ENCODE data around the gene CTNNA2.

CTNNA2 gene

DNA sequence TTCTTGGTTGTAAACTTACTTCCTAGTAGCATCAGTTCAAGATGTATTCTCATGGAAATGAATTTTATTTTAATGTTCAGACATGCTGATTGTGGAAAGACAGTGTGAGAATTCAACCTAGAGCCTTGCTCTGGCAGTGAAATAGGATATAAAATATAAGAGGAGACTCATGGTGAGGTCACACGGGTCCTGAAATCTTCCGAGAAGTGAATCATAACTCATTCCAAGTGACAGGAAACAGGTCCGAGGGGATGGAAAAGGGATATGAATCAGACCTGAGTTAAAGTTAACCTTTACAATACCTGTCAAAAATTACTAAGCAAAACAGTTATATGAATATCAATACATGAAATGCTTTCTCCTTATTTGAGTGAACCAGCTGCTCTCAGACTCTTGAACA, 976.9 kb downstream of the CTNNA2 start:
- Histone ChIP-seq H3K36me3 (ENCODE audit: control insufficient read depth in 2 of 2, insufficient read depth in 2 of 2, low read length in 2 of 2) (no peaks in the 10 kb centered on the region), H3K9me3 (ENCODE audit: control insufficient read depth in 2 of 2, low read length in 2 of 2) (no peaks in the 10 kb centered on the region), H3K9ac (ENCODE audit: low read depth in 1 of 2, low read length in 2 of 2) (no peak overlapping the region), H3K27me3 (ENCODE audit: control insufficient read depth in 2 of 2, insufficient read depth in 2 of 2, low read length in 2 of 2) (no peaks in the 10 kb centered on the region), H3K4me3 (ENCODE audit: low read length in 2 of 2) (no peak overlapping the region), H3K4me1 (ENCODE audit: control insufficient read depth in 2 of 2, insufficient read depth in 2 of 2, low read length in 2 of 2) (no peaks in the 10 kb centered on the region), H3K27ac (ENCODE audit: low read depth in 2 of 2, low read length in 2 of 2) (no peak overlapping the region)

DNA sequence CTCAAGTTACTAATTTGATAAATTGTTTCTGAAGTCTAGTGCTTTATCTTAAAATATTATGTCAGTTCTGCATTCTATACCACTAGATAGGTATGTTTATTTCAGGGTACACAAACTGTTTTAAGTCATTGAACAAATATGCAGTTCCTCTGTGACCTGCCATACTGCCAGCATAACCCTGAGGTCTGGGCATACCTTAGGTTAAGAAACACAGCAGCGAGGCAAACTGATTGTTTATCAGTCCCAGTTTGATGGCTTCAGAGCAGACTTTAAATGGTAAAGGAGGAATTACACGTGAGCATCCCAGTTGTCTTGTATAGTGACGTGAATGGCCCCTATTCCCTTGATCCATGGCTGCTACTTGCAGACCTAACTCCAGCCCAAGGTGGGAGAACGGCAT, 978.1 kb downstream of the CTNNA2 start:
- Histone ChIP-seq H3K27ac (ENCODE audit: low read depth in 2 of 2, low read length in 2 of 2) (no peak overlapping the region), H3K4me1 (ENCODE audit: control insufficient read depth in 2 of 2, insufficient read depth in 2 of 2, low read length in 2 of 2) (no peaks in the 10 kb centered on the region)

DNA sequence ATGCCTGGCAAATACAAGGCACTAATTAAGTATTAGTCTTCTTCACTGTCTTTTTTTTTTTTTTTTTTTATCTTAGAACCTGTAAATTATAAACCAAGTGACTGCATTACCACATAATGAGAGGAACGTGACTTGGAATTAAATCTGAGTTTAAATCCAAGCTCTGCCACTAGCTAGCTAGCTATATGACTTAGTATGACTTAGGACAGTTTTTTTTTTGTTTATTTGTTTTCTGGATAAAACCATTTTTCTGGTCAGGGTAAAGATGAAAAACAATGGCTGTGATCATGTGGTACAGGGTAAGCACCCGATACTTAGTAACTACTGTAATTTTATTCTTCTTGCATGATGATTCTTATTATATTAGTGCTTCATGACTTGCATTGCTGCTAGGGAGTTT, 983.5 kb downstream of the CTNNA2 start:
- Histone ChIP-seq H3K4me3 (ENCODE audit: low read length in 2 of 2) (no peak overlapping the region), H3K27me3 (ENCODE audit: control insufficient read depth in 2 of 2, insufficient read depth in 2 of 2, low read length in 2 of 2) (no peaks in the 10 kb centered on the region), H3K9ac (ENCODE audit: low read depth in 1 of 2, low read length in 2 of 2) (no peak overlapping the region), H3K27ac (ENCODE audit: low read depth in 2 of 2, low read length in 2 of 2) (no peak overlapping the region), H3K36me3 (ENCODE audit: control insufficient read depth in 2 of 2, insufficient read depth in 2 of 2, low read length in 2 of 2) (no peaks in the 10 kb centered on the region), H3K4me1 (ENCODE audit: control insufficient read depth in 2 of 2, insufficient read depth in 2 of 2, low read length in 2 of 2) (no peaks in the 10 kb centered on the region), H3K9me3 (ENCODE audit: control insufficient read depth in 2 of 2, low read length in 2 of 2) (no peaks in the 10 kb centered on the region)

More for the DNA sequence above, 978.1 kb downstream of the CTNNA2 start:
- Histone ChIP-seq H3K9me3 (ENCODE audit: control insufficient read depth in 2 of 2, low read length in 2 of 2) (no peaks in the 10 kb centered on the region), H3K36me3 (ENCODE audit: control insufficient read depth in 2 of 2, insufficient read depth in 2 of 2, low read length in 2 of 2) (no peaks in the 10 kb centered on the region), H3K9ac (ENCODE audit: low read depth in 1 of 2, low read length in 2 of 2) (no peak overlapping the region), H3K4me3 (ENCODE audit: low read length in 2 of 2) (no peak overlapping the region), H3K27me3 (ENCODE audit: control insufficient read depth in 2 of 2, insufficient read depth in 2 of 2, low read length in 2 of 2) (no peaks in the 10 kb centered on the region)

DNA sequence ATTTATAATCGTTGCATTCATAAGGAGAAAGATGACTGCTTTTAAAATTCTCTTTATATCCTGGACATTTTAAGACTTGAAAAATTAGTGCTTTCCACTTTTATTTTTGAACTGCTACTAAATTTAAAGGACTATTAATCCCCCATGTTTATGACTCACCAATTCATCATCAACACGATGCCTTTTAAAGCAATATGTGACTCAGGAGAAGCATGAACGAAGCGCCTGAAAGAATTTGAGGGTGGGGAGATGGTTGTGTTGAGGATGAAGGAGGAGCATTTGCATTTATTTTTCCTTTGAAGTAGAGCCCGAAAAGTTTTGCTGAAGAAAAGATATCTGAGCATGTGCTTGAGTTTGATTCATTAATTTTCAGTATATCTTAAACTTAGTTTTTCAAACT, 983.9 kb downstream of the CTNNA2 start:
- no peaks in the 10 kb centered on the region for H3K9me3 ChIP-seq (ENCODE audit: control insufficient read depth in 2 of 2, low read length in 2 of 2)
- no peaks in the 10 kb centered on the region for H3K27me3 ChIP-seq (ENCODE audit: control insufficient read depth in 2 of 2, insufficient read depth in 2 of 2, low read length in 2 of 2)
- H3K4me3 ChIP-seq (ENCODE audit: low read length in 2 of 2), result no peak overlapping the region
- H3K9ac ChIP-seq (ENCODE audit: low read depth in 1 of 2, low read length in 2 of 2), result no peak overlapping the region
- H3K4me1 ChIP-seq (ENCODE audit: control insufficient read depth in 2 of 2, insufficient read depth in 2 of 2, low read length in 2 of 2), result no peaks in the 10 kb centered on the region
- H3K36me3 ChIP-seq (ENCODE audit: control insufficient read depth in 2 of 2, insufficient read depth in 2 of 2, low read length in 2 of 2), result no peaks in the 10 kb centered on the region
- H3K27ac ChIP-seq (ENCODE audit: low read depth in 2 of 2, low read length in 2 of 2), result no peak overlapping the region

GRCh38 chr2:80499095-80499494, 986.2 kb downstream of the CTNNA2 start:
- Histone ChIP-seq H3K9me3 (ENCODE audit: control insufficient read depth in 2 of 2, low read length in 2 of 2) (no peaks in the 10 kb centered on the region), H3K4me3 (ENCODE audit: low read length in 2 of 2) (no peak overlapping the region), H3K27ac (ENCODE audit: low read depth in 2 of 2, low read length in 2 of 2) (no peak overlapping the region), H3K36me3 (ENCODE audit: control insufficient read depth in 2 of 2, insufficient read depth in 2 of 2, low read length in 2 of 2) (no peaks in the 10 kb centered on the region), H3K9ac (ENCODE audit: low read depth in 1 of 2, low read length in 2 of 2) (no peak overlapping the region), H3K27me3 (ENCODE audit: control insufficient read depth in 2 of 2, insufficient read depth in 2 of 2, low read length in 2 of 2) (no peaks in the 10 kb centered on the region), H3K4me1 (ENCODE audit: control insufficient read depth in 2 of 2, insufficient read depth in 2 of 2, low read length in 2 of 2) (no peaks in the 10 kb centered on the region)

DNA sequence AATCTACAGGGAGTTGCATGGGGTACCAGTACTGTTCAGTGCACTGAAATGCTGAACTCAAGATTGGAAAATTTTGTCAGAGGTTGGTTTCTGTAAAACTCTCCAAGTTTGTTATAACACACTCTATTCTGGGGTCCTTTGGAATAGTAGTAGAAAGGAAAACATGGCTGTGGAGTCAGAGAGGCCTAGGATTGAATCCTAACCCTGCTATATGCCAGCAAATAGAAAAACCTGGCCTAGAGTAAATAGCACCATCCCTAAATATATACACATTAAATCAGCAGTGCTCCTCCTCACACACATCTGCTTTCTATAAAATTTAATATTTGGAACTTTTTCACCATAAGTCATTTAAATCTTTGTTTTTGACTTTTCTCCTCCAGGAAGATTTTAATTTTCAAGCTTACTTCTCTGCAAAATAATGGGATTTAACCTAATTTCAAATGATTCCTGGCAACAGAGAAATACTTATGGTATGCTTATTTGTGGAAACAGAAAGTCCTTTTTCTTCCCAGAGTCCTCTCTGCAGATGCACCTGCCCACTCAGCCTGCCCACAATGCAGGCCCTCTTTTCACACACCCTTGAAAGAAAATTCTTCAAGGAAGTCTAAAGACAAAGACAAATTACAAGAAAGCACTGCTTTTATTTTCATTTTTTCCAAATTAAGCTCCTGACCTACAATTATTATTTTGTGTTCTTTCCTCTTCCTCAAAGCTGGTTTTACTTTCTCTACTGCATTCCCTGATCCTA, 989.2 kb downstream of the CTNNA2 start:
- Histone ChIP-seq H3K27me3 (ENCODE audit: control insufficient read depth in 2 of 2, insufficient read depth in 2 of 2, low read length in 2 of 2) (no peaks in the 10 kb centered on the region), H3K4me3 (ENCODE audit: low read length in 2 of 2) (no peak overlapping the region), H3K36me3 (ENCODE audit: control insufficient read depth in 2 of 2, insufficient read depth in 2 of 2, low read length in 2 of 2) (no peaks in the 10 kb centered on the region), H3K9me3 (ENCODE audit: control insufficient read depth in 2 of 2, low read length in 2 of 2) (no peaks in the 10 kb centered on the region), H3K9ac (ENCODE audit: low read depth in 1 of 2, low read length in 2 of 2) (no peak overlapping the region), H3K4me1 (ENCODE audit: control insufficient read depth in 2 of 2, insufficient read depth in 2 of 2, low read length in 2 of 2) (no peaks in the 10 kb centered on the region), H3K27ac (ENCODE audit: low read depth in 2 of 2, low read length in 2 of 2) (no peak overlapping the region)

DNA sequence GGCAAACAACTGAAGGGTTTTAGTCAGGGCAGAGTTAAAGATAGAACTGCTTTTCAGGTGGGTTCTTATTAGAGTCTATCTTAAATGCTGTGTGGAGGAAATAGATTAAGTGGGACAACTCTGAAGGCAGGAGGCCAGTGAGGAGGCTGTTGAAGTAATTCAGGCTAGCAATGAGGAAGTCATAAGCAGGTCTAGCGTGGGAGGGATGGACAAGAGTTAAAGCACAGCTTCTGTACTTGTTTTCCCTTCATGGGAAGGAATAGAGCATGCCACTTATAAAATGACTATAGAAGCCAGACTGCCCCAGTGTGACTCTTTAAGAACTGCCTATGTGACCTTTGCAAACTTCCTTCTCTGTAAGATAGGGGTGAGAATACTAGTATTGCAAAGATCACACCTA, 993.7 kb downstream of the CTNNA2 start:
- Histone ChIP-seq H3K27me3 (ENCODE audit: control insufficient read depth in 2 of 2, insufficient read depth in 2 of 2, low read length in 2 of 2) (no peaks in the 10 kb centered on the region), H3K4me3 (ENCODE audit: low read length in 2 of 2) (no peak overlapping the region), H3K9ac (ENCODE audit: low read depth in 1 of 2, low read length in 2 of 2) (no peak overlapping the region), H3K9me3 (ENCODE audit: control insufficient read depth in 2 of 2, low read length in 2 of 2) (no peaks in the 10 kb centered on the region), H3K27ac (ENCODE audit: low read depth in 2 of 2, low read length in 2 of 2) (no peak overlapping the region), H3K4me1 (ENCODE audit: control insufficient read depth in 2 of 2, insufficient read depth in 2 of 2, low read length in 2 of 2) (no peaks in the 10 kb centered on the region), H3K36me3 (ENCODE audit: control insufficient read depth in 2 of 2, insufficient read depth in 2 of 2, low read length in 2 of 2) (no peaks in the 10 kb centered on the region)

DNA sequence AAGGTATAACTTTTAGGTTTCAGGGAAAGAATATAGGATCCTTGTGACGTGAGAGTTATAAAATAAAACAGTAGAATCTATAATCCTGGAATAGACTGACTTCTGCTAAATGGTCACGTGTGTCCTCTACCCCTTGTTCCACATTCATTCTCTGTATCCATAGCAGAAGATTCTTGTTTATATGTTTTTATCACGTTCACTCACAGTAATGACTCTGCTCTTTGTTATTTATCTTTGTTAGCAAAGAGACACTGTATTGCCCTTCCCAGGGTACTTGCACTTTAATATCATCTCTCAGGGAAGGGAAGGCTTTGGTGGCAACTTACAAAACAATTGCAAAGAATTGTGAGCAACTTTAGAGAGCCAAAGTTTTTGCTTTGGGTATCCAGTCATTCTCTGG, 997.9 kb downstream of the CTNNA2 start:
- Histone ChIP-seq H3K9ac (ENCODE audit: low read depth in 1 of 2, low read length in 2 of 2) (no peak overlapping the region), H3K9me3 (ENCODE audit: control insufficient read depth in 2 of 2, low read length in 2 of 2) (no peaks in the 10 kb centered on the region), H3K27ac (ENCODE audit: low read depth in 2 of 2, low read length in 2 of 2) (no peak overlapping the region), H3K27me3 (ENCODE audit: control insufficient read depth in 2 of 2, insufficient read depth in 2 of 2, low read length in 2 of 2) (no peaks in the 10 kb centered on the region), H3K4me1 (ENCODE audit: control insufficient read depth in 2 of 2, insufficient read depth in 2 of 2, low read length in 2 of 2) (no peaks in the 10 kb centered on the region), H3K4me3 (ENCODE audit: low read length in 2 of 2) (no peak overlapping the region), H3K36me3 (ENCODE audit: control insufficient read depth in 2 of 2, insufficient read depth in 2 of 2, low read length in 2 of 2) (no peaks in the 10 kb centered on the region)

DNA sequence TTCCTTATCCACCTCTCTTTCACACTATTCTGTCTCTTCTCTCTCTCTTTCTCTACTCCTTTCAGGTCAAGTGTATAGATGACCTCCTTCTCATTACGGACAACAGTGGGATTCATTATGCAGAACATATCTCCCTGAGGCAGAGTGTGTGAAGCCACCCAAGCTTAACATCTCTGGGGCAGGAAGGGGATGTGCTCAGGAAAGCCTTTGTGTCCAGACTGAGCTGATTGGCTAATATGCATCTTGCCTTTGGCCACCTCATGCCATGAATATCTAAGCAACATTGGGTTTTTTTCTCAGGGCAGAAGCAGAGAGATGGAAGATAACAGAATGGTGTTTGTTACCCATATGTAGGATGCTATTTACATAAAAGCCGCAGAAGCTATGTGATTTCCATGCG, 1003.1 kb downstream of the CTNNA2 start:
- Histone ChIP-seq H3K36me3 (ENCODE audit: control insufficient read depth in 2 of 2, insufficient read depth in 2 of 2, low read length in 2 of 2) (no peaks in the 10 kb centered on the region), H3K9me3 (ENCODE audit: control insufficient read depth in 2 of 2, low read length in 2 of 2) (no peaks in the 10 kb centered on the region), H3K27me3 (ENCODE audit: control insufficient read depth in 2 of 2, insufficient read depth in 2 of 2, low read length in 2 of 2) (no peaks in the 10 kb centered on the region), H3K4me3 (ENCODE audit: low read length in 2 of 2) (no peak overlapping the region), H3K4me1 (ENCODE audit: control insufficient read depth in 2 of 2, insufficient read depth in 2 of 2, low read length in 2 of 2) (no peaks in the 10 kb centered on the region), H3K9ac (ENCODE audit: low read depth in 1 of 2, low read length in 2 of 2) (no peak overlapping the region), H3K27ac (ENCODE audit: low read depth in 2 of 2, low read length in 2 of 2) (no peak overlapping the region)

- no peaks in the 10 kb centered on the region for H3K27me3 ChIP-seq (ENCODE audit: control insufficient read depth in 2 of 2, insufficient read depth in 2 of 2, low read length in 2 of 2)
- H3K27ac ChIP-seq (ENCODE audit: low read depth in 2 of 2, low read length in 2 of 2), result no peak overlapping the region
- H3K9ac ChIP-seq (ENCODE audit: low read depth in 1 of 2, low read length in 2 of 2), result no peak overlapping the region
- H3K4me1 ChIP-seq (ENCODE audit: control insufficient read depth in 2 of 2, insufficient read depth in 2 of 2, low read length in 2 of 2), result no peaks in the 10 kb centered on the region
- H3K4me3 ChIP-seq (ENCODE audit: low read length in 2 of 2), result no peak overlapping the region
- no peaks in the 10 kb centered on the region for H3K9me3 ChIP-seq (ENCODE audit: control insufficient read depth in 2 of 2, low read length in 2 of 2)
- no peaks in the 10 kb centered on the region for H3K36me3 ChIP-seq (ENCODE audit: control insufficient read depth in 2 of 2, insufficient read depth in 2 of 2, low read length in 2 of 2)
Measured at GRCh38 chr2:80517316-80517715, 1004.5 kb downstream of the CTNNA2 start.
